BJ (cell line): Measurements from ENCODE around the gene SH3GL2. TPM values are rescaled to one million over a fixed set of nuclear protein-coding genes. Genes with fewer than 3 reads are reported as not detected.

Source experiments
- CTCF ChIA-PET: fragments of 350-600 bp; formaldehyde crosslinking; extraction: SDS; loops from one replicate; lab custom pipeline; 2021; ENCODE audit warnings: antibody characterized with exemption, inconsistent platforms; lab: Yijun Ruan, JAX
- POLR2A ChIA-PET: fragments of 300-600 bp; sonication (Branson Sonifier 250); formaldehyde crosslinking; extraction: SDS; loops from one replicate; lab custom pipeline; 2021; ENCODE audit warnings: antibody characterized with exemption; lab: Charles Lee
- DNase-seq: peaks from one replicate; pipeline ENCODE4 v3.0.0-alpha.2; 2011; ENCODE audit warnings: low read depth
- H3K27me3 ChIP-seq: 2 replicates; pipeline ENCODE4 v1.6.0; 2011; ENCODE audit warnings: low read length; ENCODE audit not compliant: control insufficient read depth, insufficient read depth
- H3K36me3 ChIP-seq: 2 replicates; pipeline ENCODE4 v1.5.1; 2011; ENCODE audit warnings: low read length; ENCODE audit not compliant: control insufficient read depth, insufficient read depth
- H3K4me3 ChIP-seq: 2 replicates; pipeline ENCODE4 v1.5.1; 2011; ENCODE audit warnings: low read depth, mild to moderate bottlenecking, control low read depth, low read length
- polyA plus RNA-seq: library from polyadenylated mRNA; depleted of rRNA; stranded (reverse); fragments of >200 nt; gene quantifications from 2 replicates; pipeline ENCODE4 v1.2.3, GENCODE V29; 2011
- TF ChIP-seq, protein P1 (sequence below): IDR thresholded peaks from 2 replicates; pipeline ENCODE4 v1.5.1; 2011; ENCODE audit warnings: low read depth, mild to moderate bottlenecking, control low read depth, inconsistent platforms, low read length, moderate library complexity; ENCODE audit not compliant: insufficient read depth

Gene SH3GL2
- polyA plus RNA-seq, 1 experiment = 1.7 TPM

- Histone ChIP-seq H3K27me3 (no peaks in the 10 kb centered on the region), H3K36me3 (no peaks in the 10 kb centered on the region), H3K4me3 (no peak overlapping the region)
- TF ChIP-seq, protein P1, sequence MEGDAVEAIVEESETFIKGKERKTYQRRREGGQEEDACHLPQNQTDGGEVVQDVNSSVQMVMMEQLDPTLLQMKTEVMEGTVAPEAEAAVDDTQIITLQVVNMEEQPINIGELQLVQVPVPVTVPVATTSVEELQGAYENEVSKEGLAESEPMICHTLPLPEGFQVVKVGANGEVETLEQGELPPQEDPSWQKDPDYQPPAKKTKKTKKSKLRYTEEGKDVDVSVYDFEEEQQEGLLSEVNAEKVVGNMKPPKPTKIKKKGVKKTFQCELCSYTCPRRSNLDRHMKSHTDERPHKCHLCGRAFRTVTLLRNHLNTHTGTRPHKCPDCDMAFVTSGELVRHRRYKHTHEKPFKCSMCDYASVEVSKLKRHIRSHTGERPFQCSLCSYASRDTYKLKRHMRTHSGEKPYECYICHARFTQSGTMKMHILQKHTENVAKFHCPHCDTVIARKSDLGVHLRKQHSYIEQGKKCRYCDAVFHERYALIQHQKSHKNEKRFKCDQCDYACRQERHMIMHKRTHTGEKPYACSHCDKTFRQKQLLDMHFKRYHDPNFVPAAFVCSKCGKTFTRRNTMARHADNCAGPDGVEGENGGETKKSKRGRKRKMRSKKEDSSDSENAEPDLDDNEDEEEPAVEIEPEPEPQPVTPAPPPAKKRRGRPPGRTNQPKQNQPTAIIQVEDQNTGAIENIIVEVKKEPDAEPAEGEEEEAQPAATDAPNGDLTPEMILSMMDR = no peak
- DNase-seq = no peak
- ChIA-PET CTCF (no interaction called here), POLR2A (no interaction called here)
These were observed 160.9 kb downstream of the SH3GL2 start for GRCh38 chr9:17739736-17740135.

GRCh38 chr9:17742067-17742466 is 163.2 kb downstream of the SH3GL2 start:
- DNase-seq = no peak
- Histone ChIP-seq H3K36me3 (no peaks in the 10 kb centered on the region), H3K27me3 (no peaks in the 10 kb centered on the region), H3K4me3 (no peak overlapping the region)
- ChIA-PET CTCF (no interaction called here), POLR2A (no interaction called here)
- TF ChIP-seq, protein P1 = peak; percentile 20; the same call in 1 of the 2 replicates

GRCh38 chr9:17744786-17745185 is 165.9 kb downstream of the SH3GL2 start:
- Histone ChIP-seq H3K4me3 (no peak overlapping the region), H3K36me3 (no peaks in the 10 kb centered on the region), H3K27me3 (no peaks in the 10 kb centered on the region)
- CTCF ChIA-PET = no interaction called here
- POLR2A ChIA-PET = no interaction called here
- TF ChIP-seq, protein P1 = no peak
- no peak for DNase-seq

- H3K4me3 ChIP-seq = no peak overlapping the region
- TF ChIP-seq, protein P1 = no peak
- DNase-seq = no peak
- ChIA-PET CTCF (interaction anchor here (1.3 kb wide), 1 partner anchor 10 kb away, joined by 3 read pairs; no protein-coding TSS in a partner anchor), POLR2A (no interaction called here)
- no peaks in the 10 kb centered on the region; the same call in 1 of the 2 replicates for H3K27me3 ChIP-seq
- no peaks in the 10 kb centered on the region for H3K36me3 ChIP-seq
These were observed 171.4 kb downstream of the SH3GL2 start for GRCh38 chr9:17750269-17750668.

- TF ChIP-seq, protein P1 = no peak
- no peaks in the 10 kb centered on the region for H3K36me3 ChIP-seq
- no peak for DNase-seq
- ChIA-PET CTCF (no interaction called here), POLR2A (no interaction called here)
- H3K4me3 ChIP-seq = no peak overlapping the region
- H3K27me3 ChIP-seq = no peaks in the 10 kb centered on the region; the same call in 1 of the 2 replicates
These were observed 172.6 kb downstream of the SH3GL2 start for GRCh38 chr9:17751486-17751885.
